Fibroblast of villous mesenchyme (primary cell): ENCODE measurements around the gene BOLL. TPM values are rescaled to one million over a fixed set of nuclear protein-coding genes. Genes with fewer than 3 reads are reported as not detected.

Experiments
- DNase-seq: peaks from one replicate; pipeline ENCODE4 v3.0.0-alpha.2; 2010; ENCODE audit warnings: low read depth
- H3K4me3 ChIP-seq: 2 replicates; pipeline ENCODE4 v1.5.1; 2011; ENCODE audit warnings: low read depth, mild to moderate bottlenecking, low read length
- total RNA-seq: library from RNA; depleted of rRNA; stranded (reverse); fragments of >200 nt; gene quantifications from 2 replicates; pipeline ENCODE4 v1.2.3, GENCODE V29; 2012
- TF ChIP-seq, protein P1 (sequence below): IDR thresholded peaks from 2 replicates; pipeline ENCODE4 v1.5.1; 2012; ENCODE audit warnings: low read depth, mild to moderate bottlenecking, low read length; ENCODE audit not compliant: insufficient read depth

The BOLL gene
- total RNA-seq, 1 donor: not detected

DNA sequence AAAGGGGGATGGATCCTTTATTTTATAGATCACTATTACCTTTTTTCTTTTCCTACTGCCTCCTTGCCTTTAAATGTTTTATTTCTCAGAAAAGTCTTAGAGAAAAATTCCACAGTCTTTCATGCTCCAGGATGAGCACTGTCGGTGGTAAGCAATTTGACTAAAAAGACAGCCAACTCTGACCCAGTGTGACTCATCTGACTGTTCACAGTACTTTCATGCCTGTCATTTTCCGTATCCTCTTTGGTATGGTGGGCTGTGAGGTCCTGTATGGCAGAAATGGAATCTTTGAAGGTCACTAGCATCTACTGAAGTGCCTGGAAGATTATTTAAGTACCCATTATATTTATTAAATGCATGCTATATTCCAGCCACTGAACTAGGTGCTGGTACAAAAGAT is 107.6 kb downstream of the BOLL start:
- H3K4me3 ChIP-seq: no peak overlapping the region
- TF ChIP-seq, protein P1, sequence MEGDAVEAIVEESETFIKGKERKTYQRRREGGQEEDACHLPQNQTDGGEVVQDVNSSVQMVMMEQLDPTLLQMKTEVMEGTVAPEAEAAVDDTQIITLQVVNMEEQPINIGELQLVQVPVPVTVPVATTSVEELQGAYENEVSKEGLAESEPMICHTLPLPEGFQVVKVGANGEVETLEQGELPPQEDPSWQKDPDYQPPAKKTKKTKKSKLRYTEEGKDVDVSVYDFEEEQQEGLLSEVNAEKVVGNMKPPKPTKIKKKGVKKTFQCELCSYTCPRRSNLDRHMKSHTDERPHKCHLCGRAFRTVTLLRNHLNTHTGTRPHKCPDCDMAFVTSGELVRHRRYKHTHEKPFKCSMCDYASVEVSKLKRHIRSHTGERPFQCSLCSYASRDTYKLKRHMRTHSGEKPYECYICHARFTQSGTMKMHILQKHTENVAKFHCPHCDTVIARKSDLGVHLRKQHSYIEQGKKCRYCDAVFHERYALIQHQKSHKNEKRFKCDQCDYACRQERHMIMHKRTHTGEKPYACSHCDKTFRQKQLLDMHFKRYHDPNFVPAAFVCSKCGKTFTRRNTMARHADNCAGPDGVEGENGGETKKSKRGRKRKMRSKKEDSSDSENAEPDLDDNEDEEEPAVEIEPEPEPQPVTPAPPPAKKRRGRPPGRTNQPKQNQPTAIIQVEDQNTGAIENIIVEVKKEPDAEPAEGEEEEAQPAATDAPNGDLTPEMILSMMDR: no peak
- peak; percentile 9 for DNase-seq

DNA sequence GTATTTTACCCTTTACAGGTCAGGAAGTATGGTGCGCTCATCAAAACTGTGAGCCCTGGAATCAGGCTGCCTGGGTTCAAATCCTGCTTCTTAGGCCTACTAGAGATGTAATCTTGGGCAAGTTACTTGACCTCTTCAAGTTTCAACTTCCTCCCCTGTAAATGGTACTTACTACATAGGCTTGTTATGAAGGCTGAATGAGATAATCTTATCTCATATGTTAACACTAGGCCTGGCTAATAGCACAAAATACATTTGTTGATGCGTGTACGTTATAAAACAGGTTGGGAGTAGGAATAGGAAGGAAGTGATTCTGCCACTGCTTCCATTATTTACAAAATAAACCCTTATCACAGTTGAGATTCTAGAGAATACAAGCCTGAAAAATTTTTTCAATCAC is 108.1 kb downstream of the BOLL start:
- TF ChIP-seq, protein P1: no peak
- DNase-seq: peak; percentile 53
- no peak overlapping the region for H3K4me3 ChIP-seq

Other genes starting within 250 kb of the BOLL start
- gene RFTN2, start 109.7 kb downstream of the BOLL start, total RNA-seq: 4.7 and 6.4 TPM in 2 replicates
- gene MARS2, start 80.0 kb downstream of the BOLL start, total RNA-seq: 3.9 and 5.2 TPM in 2 replicates
- 0.43 and 0.64 TPM in 2 replicates for gene PLCL1, start 19.3 kb upstream of the BOLL start, total RNA-seq